Measurements from ENCODE around the gene IL19. TPM values are rescaled to one million over a fixed set of nuclear protein-coding genes. Genes with fewer than 3 reads are reported as not detected.

IL19 gene
- polyA plus RNA-seq, 4 donors, result 0.39 to 0.82 (median 0.60) TPM

- no peak for DNase-seq (ENCODE audit: low read depth in 4 of 4, low spot score in 3 of 4)
Observed at GRCh38 chr1:206797534-206798383, 27.2 kb downstream of the IL19 start.

DNA sequence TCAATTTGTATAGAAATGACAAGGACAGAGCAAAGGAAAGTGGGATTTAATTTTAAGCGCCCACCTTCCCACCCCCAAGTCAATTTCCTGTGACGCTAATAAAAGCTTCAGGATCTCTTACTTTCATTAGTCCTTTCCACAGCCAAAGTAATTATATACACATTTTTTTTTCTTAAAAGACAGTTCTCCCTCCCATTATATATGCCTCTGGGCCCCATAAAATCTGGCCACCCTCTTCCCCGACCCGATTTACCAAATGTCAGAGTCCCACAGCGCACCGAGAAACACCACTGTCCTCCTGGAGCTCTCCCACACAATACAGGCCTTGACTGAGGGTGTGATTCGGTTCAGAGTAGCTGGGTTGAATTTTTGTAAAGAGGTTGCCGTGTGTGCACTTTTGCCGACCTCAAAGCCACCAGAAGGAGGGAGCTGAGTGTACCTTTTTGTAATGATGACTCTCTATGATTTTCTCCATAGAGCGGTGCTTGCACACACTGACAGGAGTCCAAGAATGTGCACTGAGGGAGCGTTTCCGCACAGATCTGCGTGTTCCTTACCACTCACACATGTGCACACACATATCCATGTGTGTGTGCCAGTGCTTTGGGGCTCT is 27.9 kb downstream of the IL19 start:
- DNase-seq (ENCODE audit: low read depth in 4 of 4, low spot score in 3 of 4), result no peak

DNA sequence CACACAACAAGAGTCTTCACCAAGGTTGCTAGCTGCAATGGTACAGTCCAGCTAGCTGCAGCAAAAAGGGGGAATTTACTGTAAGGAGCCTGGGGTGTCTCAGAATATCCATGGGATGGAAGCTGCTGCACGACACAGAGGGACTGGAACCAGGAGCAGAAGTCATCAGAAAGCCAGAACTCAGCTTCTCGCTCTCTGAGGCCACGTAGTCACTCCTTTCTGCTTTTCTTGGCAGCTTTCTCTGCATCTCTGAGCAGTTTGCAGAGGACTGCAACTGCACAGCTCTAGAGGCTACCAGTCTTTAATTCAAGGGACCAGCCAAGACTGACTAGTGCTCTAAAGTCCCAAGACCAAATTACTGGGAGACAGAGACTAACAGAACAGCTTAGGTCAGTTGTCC is 28.7 kb downstream of the IL19 start:
- no peak for DNase-seq (ENCODE audit: low read depth in 4 of 4, low spot score in 3 of 4)

DNA sequence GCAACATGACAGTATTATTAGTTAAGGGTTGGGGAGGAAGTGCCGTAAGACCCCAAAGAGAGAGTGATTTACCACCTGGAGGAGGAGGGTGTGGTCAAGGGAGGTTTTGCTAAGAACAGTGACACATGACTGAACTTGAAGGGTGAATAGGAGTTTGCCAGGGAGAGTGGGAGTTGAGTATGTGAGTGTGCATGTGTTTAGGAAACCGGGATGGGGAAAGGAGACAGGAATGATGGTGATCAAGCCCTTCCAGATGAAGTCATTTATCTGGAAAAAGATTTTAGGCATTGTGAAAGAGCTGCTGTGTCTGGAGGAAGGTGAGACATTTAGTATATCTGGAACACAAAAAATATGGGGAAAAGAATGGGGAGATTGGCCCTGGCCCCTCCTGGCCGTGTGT is 29.8 kb downstream of the IL19 start:
- no peak for DNase-seq (ENCODE audit: low read depth in 4 of 4, low spot score in 3 of 4)

GRCh38 chr1:206800891-206801290 is 30.3 kb downstream of the IL19 start:
- no peak for DNase-seq (ENCODE audit: low read depth in 4 of 4, low spot score in 3 of 4)

DNA sequence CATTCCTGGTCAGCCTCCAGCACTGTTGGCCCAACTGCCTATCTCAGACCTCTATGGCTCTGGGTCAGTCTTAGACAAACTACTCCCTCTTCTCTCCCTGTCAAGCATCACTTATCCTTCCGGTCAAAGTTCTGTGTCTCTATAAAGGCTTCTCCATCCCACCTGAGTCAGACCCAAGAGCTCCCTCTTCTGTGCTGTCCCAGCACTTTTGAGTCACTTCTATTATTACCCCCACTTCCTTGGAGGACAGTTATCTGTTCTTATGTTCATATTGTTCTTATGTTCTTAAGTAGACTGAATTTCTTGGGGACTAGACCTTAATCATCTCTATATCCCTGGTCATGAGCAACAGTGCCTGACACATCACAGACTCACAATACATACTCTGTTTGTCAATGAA is 30.9 kb downstream of the IL19 start:
- DNase-seq (ENCODE audit: low read depth in 4 of 4, low spot score in 3 of 4), result no peak

GRCh38 chr1:206802401-206802800 is 31.8 kb downstream of the IL19 start:
- DNase-seq (ENCODE audit: low read depth in 4 of 4, low spot score in 3 of 4), result no peak

GRCh38 chr1:206803221-206803730 is 32.7 kb downstream of the IL19 start:
- DNase-seq (ENCODE audit: low read depth in 4 of 4, low spot score in 3 of 4), result no peak

DNA sequence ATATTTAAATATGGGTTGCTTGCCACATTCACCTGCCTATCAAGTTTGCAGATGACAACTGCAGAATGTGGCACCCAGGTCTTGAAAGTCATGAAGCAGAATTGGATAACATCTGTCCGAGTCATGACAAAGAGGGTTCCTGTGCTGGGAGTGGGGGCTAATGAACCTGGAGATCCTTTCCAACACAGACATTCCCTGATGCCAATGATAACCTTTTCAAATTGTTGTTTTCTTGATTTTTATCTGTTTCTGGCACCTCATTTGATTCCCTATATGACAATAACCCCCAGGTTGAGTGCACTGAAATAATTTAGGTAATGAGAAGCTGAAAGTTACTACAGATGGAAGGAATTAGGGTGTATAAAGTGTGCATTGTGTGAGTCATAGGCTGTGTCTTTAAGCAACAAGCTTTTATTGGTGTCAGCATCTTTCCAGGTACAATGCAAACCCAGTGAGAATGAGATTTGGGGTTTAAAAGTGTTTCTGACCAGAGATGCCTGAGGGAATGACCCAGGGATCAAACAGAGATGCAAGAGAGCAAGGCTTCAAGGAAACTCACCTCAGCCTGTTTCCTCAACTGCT is 33.7 kb downstream of the IL19 start:
- DNase-seq (ENCODE audit: low read depth in 4 of 4, low spot score in 3 of 4), result no peak

- no peak for DNase-seq (ENCODE audit: low read depth in 4 of 4, low spot score in 3 of 4)
Observed at GRCh38 chr1:206805357-206805756, 34.8 kb downstream of the IL19 start.

GRCh38 chr1:206808615-206809014 is 38.0 kb downstream of the IL19 start:
- DNase-seq (ENCODE audit: low read depth in 4 of 4, low spot score in 3 of 4), result no peak

- no peak for DNase-seq (ENCODE audit: low read depth in 4 of 4, low spot score in 3 of 4)
Observed at GRCh38 chr1:206809504-206810084, 39.0 kb downstream of the IL19 start.

DNA sequence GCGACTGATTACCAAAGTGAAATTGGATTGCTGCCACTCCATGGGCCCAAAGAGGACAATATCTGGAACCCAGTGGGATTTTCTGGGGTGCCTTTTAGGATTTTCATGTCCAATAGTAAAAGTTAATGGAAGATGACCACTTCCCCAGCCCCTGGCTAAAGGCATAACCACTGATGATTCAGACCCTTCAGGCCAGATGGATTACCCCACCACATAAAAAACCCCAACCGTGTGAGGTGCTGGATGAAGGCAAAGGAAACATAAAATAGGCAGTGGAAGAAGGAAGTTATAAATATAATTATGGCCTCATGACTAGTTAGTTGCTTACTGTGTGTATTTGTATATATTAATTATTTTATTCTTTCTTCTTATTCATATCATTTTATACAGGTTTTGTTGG is 41.9 kb downstream of the IL19 start:
- no peak for DNase-seq (ENCODE audit: low read depth in 4 of 4, low spot score in 3 of 4)

GRCh38 chr1:206814716-206815341 is 44.3 kb downstream of the IL19 start:
- DNase-seq (ENCODE audit: low read depth in 4 of 4, low spot score in 3 of 4), result peak in 1 of 4 donors; percentile 40

- no peak for DNase-seq (ENCODE audit: low read depth in 4 of 4, low spot score in 3 of 4)
Observed at GRCh38 chr1:206816390-206817287, 46.1 kb downstream of the IL19 start.

- DNase-seq (ENCODE audit: low read depth in 4 of 4, low spot score in 3 of 4), result no peak
Observed at GRCh38 chr1:206821493-206821892, 50.9 kb downstream of the IL19 start.

GRCh38 chr1:206823727-206824126 is 53.2 kb downstream of the IL19 start:
- DNase-seq (ENCODE audit: low read depth in 4 of 4, low spot score in 3 of 4), result no peak

GRCh38 chr1:206824331-206824730 is 53.8 kb downstream of the IL19 start:
- no peak for DNase-seq (ENCODE audit: low read depth in 4 of 4, low spot score in 3 of 4)

GRCh38 chr1:206826394-206826793 is 55.8 kb downstream of the IL19 start:
- DNase-seq (ENCODE audit: low read depth in 4 of 4, low spot score in 3 of 4), result no peak

DNA sequence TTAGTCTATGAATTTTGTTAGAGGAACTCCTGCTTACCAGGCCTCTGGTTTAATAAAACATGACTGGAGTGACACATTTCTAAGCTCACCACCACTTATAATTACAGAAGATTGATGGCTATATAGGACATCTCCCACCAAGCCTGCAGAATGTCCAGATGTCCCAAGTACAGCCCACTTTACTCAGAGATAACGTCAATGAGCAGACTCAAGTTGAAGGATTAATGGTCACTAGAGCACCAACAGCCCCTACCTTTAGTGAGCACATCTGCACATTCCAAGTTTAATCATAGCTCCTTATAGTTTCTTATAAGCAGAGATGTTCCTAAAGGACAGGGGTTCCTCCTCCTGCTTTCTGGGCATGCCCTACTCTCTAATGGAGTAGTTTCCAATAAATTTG is 57.5 kb downstream of the IL19 start:
- DNase-seq (ENCODE audit: low read depth in 4 of 4, low spot score in 3 of 4), result no peak

Data from right renal pelvis (tissue), 4 donors.